Hematopoietic multipotent progenitor cell treated with erythropoietin and hydrocortisone succinate and interleukin-3 and kit ligand, for 17 days (in vitro differentiated cells): Measurements from ENCODE around the gene CRYBG1.

ENCODE experiments used
- DNase-seq: peaks from one replicate; pipeline ENCODE4 v3.0.0-alpha.2; 2015; ENCODE audit warnings: low spot score

Gene CRYBG1

DNA sequence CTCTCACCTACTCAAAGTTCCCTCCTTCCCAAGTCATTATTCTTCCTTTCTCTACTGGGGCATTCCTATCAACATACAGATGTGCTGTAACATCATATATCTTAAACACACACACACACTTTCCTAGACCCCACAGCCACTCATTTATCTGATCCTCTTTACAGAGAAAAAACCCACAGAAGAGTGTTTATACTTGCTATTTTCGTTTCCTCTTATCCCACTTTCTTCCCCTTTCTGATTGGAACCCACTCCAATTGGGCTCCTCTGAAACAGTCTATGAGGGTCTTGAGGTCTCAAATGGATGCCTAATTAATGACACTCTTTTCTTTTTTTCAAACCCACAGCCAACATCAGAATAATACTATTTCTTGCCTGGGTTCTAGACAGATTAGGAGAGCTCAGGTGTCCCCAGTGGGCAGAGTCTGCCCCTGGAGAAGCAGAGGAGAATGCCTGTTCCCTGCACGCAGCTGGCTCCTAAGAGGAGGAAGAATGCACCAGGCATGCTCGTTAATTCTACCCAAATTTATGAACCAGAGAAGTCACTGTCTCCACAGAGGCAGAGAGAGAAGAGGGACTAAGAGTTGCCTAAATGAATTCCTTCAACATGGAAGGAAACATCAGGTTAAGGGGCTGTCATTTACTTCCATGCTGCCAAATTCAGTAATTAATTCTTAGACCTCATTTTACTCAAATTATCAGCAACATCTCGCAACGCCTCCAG, 65.9 kb downstream of the CRYBG1 start:
- DNase-seq = no peak

DNA sequence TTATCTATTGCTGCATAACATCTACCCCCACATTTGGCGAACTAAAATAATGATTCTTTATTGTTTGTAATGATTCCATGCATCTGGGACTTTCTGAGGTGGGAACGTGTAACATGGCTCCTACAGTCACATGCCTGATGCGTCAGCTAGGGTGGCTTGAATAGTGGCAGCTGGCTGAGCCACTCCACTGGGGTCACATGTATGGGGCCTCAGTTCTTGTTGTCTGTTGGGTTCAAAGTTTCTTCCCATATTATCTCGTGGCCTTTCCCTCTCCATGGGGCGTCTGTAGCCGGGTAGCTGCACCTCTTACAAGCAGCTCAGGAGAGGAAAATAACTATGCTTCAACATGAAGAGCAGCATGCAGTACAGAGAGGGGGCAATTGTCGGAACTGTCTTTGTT, 69.9 kb downstream of the CRYBG1 start:
- no peak for DNase-seq

DNA sequence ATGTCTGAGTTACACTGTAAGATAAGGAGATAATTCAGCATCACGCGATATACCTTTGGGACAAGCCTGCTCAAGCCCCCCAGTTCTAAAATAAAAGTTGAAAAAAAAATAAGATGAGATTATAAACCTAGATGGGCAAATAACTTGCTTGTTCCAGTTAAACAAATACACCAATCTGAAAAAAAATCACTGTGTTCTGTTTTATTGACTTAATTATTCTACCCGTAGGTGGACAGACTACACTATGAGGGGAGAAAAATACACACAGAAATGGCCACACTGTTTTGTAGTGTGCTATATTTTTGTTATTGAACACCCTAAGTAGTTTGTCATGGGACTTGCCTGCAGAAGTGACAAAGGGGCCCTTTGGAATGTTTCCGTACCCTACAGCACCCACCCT, 70.9 kb downstream of the CRYBG1 start:
- DNase-seq = no peak

DNA sequence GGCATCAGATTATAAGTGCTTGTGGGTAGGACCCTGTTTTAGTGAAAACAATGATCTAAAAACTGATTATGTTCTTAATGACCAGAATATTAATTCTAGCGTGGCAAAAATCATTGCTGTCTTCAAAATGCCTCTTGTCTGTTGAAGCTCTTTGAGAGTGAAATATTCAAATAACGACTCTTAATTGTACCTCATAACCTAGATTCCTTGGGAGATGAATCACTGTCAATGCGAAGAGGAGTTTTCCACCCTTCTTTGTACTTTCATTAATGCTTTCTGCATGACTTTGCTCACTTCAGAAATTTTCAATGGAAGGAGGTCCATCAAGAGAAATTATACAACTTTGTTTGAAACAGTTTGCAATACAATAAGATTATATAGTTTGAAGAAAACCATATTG, 71.5 kb downstream of the CRYBG1 start:
- no peak for DNase-seq

DNA sequence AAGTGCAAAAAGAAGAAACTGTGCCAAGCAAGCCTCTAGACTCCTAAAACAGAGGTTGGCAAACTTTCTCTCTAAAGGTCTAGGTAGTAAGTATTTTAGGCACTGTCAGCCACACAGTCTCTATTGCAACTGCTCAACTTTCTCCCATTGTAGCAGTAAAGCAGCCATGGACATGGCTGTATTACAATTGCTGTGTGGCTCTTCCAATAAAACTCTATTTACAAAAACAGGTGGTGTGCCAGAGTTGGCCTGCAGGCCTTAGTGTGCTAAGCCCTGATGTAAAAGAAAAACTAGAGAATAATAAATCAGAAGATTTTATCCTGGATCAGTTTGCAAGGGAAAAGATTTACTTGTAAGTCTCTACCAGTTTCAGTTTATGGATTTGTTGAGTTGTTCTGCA, 74.0 kb downstream of the CRYBG1 start:
- DNase-seq = no peak

DNA sequence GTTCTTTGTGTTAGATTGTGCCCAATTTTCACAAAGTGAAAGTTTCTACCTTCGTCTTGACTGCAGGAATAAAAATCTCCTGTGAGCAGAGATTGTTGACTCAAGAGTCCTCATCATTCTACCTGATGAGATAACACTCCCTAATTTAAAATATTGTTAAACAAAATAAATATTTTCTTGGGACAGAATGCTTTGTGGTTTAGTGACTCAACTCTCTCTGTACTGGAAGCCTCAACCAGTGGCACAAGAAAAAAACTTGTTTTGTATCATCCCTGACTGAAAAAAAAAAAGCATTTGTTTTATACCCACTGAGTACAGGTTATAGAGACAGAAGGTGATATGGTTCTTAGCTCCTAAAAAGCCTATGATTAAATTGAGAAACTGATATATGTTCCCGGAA, 78.9 kb downstream of the CRYBG1 start:
- DNase-seq = no peak

DNA sequence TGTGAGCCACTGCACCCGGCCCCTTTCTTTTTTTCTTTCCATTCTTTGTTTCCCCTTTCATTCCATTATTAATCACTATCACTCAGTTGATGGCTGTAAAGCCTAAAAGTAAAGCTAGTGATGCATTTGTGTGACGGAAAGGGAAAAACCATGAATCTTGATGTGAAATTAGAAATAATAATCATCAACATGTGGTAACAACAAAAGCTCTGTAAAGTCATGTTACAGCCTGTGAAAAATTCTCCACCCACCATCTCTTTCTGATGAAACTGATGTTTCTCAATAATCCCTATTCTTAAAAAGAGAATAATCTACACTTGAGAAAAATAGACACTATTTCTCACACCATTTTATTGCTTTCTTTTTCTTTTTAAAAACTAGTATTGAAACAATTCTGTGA, 80.0 kb downstream of the CRYBG1 start:
- no peak for DNase-seq

DNA sequence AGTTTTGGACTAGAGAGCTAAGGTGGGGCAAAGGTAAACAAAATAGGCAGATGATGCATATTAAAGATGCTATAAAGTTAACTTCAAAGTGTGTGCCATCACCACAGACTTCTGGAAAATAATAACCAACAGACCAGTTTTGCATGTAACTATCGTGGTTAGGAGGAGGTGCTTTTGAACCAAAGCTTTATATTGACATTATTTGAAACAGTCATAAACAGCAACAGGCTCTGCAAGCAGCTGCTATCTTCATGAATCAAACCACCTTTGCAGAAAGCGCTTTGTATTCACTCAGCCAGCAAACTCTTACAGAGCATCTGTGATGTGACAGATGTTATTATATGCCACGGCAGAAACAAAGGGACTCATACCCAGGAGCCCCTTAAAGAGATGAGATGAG, 81.9 kb downstream of the CRYBG1 start:
- no peak for DNase-seq

DNA sequence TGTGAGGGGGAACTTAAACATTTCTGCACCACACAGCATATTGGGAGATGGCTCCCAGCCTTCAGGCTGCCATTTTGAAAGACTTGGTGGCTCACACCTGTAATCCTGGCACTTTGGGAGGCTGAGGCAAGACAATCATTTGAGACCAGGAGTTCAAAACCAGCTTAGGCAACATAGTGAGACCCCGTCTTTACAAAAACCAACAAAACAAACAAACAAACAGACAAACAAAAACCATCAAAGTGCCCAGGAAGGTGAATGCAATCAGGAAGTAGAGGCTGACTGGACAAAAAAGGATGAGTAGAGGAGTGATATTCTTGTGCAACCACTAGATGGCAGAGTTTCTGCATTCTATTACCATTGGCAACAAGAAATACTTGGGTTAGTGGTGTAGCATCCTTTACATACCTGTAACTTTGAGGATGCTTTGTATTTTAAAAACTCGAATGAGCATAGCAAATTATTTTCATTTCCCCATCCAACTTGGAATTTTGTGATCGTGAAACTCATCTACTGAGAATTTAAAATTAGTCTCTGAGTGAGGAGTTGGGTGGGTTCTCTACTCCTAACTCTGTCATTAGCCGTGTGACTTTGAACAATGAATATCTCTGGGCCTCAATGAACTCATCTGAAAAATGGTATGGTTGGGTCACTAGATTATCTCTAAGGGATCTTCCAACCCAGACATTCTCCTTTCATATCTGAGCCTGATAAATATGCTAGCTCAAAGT, 84.4 kb downstream of the CRYBG1 start:
- DNase-seq = peak; percentile 61

DNA sequence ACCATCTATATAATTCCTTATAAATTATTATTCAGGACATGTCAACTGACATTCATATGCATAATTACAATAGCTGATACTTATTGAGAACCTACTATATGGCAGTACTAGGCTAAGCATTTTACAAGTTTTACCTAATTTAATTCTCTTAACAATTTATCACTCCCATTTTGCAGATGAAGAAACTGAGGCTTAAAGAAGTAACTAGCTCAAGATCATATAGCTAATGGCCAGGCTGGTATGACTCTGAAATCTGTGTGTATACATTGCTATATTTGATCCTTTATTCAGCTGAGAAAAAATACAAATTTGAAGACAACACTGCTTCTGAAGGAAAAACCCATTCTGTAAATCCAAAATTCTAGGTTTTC, 85.0 kb downstream of the CRYBG1 start:
- no peak for DNase-seq

DNA sequence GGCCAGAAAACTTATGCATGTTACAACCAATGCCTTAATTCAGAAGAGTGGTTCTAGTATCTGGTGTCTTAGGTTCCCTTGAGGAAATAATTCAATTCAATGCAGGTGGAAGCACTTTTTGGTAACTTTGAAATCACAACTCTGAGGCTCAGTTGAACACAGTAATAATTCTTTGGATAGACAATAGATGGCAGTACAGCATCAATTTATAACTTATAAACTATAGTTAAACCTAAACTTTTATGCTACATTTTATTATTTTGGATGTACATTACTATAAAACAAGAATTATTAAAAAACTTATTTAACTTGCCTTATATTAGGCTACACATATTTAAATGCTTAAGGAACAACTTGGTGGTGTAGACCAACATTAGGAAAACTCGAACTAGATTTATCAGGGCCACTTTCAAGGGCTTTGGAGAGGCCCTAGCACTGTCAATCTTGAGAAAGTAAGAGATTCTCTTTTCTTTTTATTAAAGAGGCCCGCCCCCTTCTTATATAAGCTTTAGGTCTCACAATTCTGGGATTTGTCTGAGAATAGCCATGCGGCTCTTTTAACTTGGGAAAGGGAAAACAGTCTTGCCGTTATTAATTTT, 85.9 kb downstream of the CRYBG1 start:
- peak; percentile 8 for DNase-seq

DNA sequence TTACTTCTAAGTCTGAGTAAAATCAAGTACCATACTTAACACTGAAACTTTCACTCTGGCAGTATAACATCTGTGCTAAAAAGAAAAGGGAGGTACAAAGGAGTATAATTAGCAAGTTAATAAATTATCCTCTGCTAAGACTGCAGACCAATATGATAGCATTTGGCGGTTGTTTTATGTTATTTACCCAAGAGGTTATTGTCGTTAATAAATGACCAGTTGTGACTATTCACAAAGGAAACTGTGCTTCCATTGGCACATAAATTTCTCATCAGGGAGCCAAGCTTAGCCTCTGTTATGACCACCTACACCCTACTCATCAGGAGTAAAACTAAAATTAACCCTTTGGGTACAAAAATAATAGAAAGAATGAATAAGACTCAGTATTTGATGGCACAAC, 86.5 kb downstream of the CRYBG1 start:
- DNase-seq = no peak

DNA sequence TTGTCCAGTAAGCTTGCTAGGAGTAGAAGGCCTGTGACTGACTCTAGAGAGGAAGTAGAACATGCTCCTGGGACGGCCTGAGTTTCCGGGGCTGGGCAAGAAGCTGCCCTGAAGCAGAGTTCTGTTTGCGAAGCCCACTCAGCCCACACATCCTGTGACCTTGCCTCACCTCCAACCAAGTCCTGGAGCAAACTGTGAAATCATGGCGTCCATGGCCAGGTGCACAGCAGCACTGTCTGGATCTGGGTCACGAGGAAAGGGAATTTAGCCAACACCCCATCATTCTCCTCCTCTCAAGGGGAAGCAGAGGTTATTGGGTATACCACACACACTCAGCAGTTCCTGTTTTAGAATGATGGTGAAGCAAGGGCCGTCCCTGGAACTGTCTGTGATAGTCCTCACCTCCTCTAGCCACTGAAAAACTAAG, 87.5 kb downstream of the CRYBG1 start:
- no peak for DNase-seq

DNA sequence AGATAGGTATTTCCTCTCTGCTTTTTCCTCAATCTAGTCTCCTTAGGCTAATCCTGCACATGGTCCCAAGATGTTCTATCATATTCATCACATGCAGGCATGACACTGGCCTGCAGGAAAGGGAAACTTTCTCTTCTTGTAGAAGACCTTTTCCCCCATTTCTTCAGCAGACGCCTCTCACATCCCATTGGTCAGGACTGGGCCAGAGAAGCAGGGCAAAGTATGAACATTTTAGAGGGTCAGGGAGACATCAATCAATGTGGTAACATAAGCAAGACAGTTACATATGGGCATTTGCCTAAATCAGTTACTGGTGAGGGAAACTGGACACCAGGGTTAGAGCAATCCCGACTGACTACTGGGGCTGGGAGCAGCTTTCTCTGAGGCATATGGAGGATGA, 90.1 kb downstream of the CRYBG1 start:
- DNase-seq = no peak

DNA sequence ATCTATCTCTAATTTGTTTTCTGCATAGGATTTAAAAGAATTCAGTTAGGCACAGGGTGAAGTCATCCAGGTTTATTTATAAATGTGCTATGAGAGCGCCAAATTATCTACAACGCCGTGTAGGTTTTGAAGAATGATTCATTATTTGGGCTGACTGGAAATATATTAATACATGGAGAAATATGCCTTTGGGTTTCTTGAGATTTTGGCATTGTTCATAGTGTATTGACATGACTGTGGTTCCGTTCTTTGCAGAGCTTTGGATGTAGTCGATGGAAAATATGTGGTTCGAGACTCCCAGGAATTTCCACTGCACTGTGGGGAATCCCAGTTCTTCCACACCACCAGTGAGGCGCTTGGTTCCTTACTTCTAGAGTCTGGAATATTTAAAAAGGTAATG, 90.9 kb downstream of the CRYBG1 start:
- DNase-seq = no peak

DNA sequence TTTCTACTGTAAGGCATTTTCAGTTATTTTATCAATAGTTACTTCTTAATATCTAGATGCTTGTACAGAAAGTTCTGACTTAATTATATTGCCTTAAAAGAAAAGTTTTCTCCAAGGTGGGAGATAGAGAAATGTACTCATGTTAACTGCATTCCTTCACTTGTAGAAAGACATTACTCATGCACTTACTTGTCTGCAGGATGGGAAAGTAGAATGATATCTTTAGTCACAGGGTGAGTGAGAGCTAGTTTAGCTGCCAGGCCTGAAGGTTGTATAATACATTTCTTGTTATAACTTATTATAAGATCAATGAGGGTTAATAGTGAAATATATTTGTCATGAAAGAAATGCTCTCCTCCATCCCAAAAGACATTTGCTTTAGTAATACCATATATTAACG, 92.1 kb downstream of the CRYBG1 start:
- DNase-seq = no peak

DNA sequence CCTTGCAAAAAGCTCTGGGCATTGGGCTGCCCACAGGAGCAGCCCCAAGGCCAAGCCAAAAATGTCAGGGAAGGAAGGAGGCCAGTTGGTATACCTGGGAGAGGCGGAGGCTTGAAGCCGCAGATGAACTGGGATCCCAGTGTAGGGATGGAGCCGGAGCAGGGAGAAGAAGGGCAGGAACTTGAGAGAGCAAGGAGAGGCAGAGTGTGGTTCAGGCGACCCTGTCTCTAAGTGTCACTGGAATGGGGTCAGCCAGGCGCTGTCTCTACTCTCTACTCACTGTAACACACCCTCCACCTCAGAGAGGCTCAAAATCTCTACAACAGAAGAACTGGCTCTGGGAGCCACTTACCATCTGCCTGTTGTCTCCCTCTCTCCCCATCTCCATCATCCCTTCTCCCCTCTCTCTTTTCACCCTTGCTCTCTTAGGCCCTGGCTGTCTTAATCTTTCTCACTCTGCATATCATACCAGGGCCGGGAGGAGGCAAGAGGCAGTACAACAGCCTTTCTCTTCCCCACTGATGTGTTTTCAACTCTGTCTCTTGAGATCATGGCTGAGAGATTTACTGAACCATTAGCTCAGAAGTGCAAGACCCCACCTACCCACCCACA, 93.3 kb downstream of the CRYBG1 start:
- DNase-seq = no peak

DNA sequence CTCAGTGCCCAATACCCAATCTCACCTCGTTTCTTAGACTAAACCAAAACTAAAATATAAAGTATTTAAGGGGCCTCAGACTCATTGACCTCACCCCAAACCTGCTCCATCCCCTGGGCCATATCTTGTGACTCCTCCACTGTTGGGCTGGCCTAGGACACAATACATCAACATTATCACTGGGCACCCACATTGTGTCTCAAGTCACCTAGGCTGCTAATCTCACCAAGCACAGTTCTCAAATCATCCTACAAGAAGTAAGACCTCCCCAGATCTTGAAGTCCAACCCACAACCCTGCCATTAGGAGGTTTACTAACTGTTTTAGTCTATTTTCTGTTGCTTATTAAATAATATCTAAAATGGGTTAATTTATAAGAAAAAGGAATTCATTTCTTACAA, 96.2 kb downstream of the CRYBG1 start:
- no peak for DNase-seq

DNA sequence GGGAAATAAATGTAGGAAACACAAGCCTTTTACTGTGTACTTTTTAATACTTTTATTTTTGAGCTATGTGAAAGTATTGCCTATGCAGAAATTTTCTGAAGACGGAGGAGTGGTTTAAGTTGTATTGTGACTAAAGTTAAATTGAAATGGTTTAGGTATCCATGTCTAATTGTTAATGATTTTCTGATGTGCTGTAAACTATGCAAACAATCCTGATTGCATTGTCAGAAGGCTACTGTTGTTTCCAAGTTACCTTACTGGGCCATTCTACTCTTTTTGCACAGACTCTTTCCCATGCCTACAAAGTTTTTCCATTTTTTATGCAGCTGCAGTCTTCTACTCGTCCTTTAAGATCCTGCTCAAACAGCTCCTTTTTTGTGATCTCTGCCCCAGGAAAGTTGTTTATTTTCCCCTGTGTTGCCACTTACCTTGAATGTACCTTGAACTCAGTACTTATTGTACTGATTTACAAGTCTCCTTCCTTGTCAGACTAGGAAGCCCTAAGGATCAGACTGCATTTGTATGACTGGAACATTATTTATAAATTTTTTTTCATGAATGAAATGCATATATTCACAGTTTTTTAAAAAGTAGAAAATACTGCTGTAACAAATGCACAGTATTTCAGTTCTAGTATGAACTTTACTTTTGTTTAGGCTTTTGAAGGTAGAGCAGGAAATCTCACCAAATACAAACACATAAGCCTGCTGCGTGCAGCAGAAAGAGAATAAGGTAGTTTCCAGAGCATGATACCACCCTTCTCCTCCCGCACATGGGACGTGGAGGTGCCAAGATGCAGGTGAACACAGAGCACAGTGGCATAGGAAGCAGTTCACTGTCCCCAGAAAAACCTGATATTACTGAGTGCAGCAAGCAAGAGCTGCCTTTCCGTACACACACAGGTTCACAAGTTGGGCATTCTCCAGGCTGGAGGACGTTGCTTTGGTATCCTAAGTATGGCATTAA, 97.8 kb downstream of the CRYBG1 start:
- no peak for DNase-seq

DNA sequence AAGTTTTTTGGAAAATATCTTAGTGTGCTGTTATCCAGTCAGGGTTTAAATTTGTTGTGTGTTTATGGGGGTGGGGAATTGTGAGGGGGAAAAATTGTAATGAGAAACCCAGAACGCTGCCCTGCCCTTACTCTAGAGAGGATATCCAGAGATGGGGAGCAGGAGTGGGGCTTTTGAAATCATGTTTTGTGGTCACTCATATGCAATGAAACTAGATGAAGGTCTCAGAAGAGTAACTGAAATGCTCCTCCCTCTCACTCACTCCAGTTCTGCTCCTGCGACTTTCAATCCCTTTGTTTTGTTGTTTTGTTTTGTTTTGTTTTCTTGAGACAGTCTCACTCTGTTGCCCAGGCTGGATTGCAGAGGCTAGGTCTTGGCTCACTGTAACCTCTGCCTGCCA, 100.0 kb downstream of the CRYBG1 start:
- DNase-seq = no peak

DNA sequence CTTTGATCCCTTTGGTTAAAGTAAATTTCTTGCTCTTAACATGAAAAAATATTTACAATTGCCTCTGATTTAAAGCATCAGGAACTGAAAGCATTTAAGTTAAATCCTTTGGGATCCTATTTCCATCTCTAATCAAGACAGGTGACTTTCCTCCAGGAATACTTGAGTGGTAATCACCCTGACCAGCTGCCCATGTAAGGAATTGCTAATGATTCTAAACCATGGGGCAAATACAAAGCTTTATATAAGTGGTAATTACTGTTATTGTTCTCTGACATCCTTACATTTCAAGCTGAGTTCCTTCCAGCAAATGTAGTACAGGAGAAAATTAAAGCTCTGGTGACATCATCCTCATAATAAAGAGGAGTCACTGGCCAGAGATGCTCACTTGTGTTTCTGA, 100.6 kb downstream of the CRYBG1 start:
- DNase-seq = no peak
